ENCODE results near the gene CHD5.

- TF ChIP-seq ESRRG (CRISPR knock-in tag; IDR thresholded peaks at IDR 0.05) = no peak
- no peak for TF ChIP-seq ZNF70 (CRISPR knock-in tag; IDR thresholded peaks at IDR 0.05)
- TF ChIP-seq BACH2 (CRISPR knock-in tag; IDR thresholded peaks at IDR 0.05; ENCODE audit: borderline replicate concordance) = no peak
- no peak for TF ChIP-seq TOX (CRISPR knock-in tag; IDR thresholded peaks at IDR 0.05; ENCODE audit: borderline replicate concordance)
- TF ChIP-seq, protein P1, sequence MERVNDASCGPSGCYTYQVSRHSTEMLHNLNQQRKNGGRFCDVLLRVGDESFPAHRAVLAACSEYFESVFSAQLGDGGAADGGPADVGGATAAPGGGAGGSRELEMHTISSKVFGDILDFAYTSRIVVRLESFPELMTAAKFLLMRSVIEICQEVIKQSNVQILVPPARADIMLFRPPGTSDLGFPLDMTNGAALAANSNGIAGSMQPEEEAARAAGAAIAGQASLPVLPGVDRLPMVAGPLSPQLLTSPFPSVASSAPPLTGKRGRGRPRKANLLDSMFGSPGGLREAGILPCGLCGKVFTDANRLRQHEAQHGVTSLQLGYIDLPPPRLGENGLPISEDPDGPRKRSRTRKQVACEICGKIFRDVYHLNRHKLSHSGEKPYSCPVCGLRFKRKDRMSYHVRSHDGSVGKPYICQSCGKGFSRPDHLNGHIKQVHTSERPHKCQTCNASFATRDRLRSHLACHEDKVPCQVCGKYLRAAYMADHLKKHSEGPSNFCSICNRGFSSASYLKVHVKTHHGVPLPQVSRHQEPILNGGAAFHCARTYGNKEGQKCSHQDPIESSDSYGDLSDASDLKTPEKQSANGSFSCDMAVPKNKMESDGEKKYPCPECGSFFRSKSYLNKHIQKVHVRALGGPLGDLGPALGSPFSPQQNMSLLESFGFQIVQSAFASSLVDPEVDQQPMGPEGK (CRISPR knock-in tag; IDR thresholded peaks at IDR 0.05; ENCODE audit: borderline replicate concordance) = no peak
- TF ChIP-seq RARB (CRISPR knock-in tag; IDR thresholded peaks at IDR 0.05) = no peak
- no peak for TF ChIP-seq CREB5 (CRISPR knock-in tag; IDR thresholded peaks at IDR 0.05; ENCODE audit: low read depth)
- TF ChIP-seq, protein P2, sequence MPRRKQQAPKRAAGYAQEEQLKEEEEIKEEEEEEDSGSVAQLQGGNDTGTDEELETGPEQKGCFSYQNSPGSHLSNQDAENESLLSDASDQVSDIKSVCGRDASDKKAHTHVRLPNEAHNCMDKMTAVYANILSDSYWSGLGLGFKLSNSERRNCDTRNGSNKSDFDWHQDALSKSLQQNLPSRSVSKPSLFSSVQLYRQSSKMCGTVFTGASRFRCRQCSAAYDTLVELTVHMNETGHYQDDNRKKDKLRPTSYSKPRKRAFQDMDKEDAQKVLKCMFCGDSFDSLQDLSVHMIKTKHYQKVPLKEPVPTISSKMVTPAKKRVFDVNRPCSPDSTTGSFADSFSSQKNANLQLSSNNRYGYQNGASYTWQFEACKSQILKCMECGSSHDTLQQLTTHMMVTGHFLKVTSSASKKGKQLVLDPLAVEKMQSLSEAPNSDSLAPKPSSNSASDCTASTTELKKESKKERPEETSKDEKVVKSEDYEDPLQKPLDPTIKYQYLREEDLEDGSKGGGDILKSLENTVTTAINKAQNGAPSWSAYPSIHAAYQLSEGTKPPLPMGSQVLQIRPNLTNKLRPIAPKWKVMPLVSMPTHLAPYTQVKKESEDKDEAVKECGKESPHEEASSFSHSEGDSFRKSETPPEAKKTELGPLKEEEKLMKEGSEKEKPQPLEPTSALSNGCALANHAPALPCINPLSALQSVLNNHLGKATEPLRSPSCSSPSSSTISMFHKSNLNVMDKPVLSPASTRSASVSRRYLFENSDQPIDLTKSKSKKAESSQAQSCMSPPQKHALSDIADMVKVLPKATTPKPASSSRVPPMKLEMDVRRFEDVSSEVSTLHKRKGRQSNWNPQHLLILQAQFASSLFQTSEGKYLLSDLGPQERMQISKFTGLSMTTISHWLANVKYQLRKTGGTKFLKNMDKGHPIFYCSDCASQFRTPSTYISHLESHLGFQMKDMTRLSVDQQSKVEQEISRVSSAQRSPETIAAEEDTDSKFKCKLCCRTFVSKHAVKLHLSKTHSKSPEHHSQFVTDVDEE (CRISPR knock-in tag; IDR thresholded peaks at IDR 0.05) = no peak
- no peak for TF ChIP-seq CSRNP3 (CRISPR knock-in tag; IDR thresholded peaks at IDR 0.05)
- no peak for TF ChIP-seq PPARA (CRISPR knock-in tag; IDR thresholded peaks at IDR 0.05; ENCODE audit: borderline replicate concordance)
- TF ChIP-seq CSDC2 (CRISPR knock-in tag; IDR thresholded peaks at IDR 0.05) = no peak
These were observed 30.5 kb downstream of the CHD5 start for GRCh38 chr1:6149597-6149996.

Data from SK-N-SH treated with all-trans-retinoic acid at 6 μM for 48 hours (cell line).